ENCODE results near the gene SERPINB12.

GRCh38 chr18:63578357-63578958, 36.3 kb downstream of the SERPINB12 start:
- peak; percentile 48 to 83 (median 66) for TF ChIP-seq CTCF (IDR thresholded peaks at IDR 0.05)
- TF ChIP-seq POLR2A (IDR thresholded peaks at IDR 0.05): no peak

Data from body of pancreas (tissue), 4 donors.